ENCODE data around the gene CD59. TPM values are rescaled to one million over a fixed set of nuclear protein-coding genes. Genes with fewer than 3 reads are reported as not detected.
"Not testable (repeated sequence)": the region's sequence is repeated elsewhere in the genome, so short reads cannot be mapped to it uniquely, and the experiment has no call there.

The CD59 gene
- total and polyA plus RNA-seq, 9 of the 15 experiments (the other 6 are each of a cell fraction or from before 2014, with no cell fraction given): 38.1 to 338 (median 173) TPM

DNA sequence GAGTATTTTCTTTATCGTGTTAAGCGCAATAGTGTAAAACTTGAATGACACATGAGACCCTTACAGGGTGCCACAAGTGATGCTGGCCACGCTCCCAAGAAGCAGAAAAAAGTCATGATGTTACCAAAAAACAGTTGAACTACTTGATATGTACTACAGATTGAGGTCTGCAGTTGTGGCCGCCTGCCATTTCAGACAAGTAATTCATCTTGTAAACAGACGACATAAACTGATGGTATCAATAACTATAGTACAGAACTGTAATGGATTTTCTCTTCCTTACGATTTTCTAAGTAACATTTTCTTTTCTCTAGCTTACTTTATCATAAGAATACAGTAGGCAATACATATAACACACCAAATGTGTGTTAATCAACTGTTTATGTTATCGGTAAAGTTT is 5.5 kb downstream of the CD59 start (continued):
- TF ChIP-seq, protein P1, sequence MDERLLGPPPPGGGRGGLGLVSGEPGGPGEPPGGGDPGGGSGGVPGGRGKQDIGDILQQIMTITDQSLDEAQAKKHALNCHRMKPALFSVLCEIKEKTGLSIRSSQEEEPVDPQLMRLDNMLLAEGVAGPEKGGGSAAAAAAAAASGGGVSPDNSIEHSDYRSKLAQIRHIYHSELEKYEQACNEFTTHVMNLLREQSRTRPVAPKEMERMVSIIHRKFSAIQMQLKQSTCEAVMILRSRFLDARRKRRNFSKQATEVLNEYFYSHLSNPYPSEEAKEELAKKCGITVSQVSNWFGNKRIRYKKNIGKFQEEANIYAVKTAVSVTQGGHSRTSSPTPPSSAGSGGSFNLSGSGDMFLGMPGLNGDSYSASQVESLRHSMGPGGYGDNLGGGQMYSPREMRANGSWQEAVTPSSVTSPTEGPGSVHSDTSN (CRISPR knock-in tag; IDR thresholded peaks at IDR 0.05; ENCODE audit: low read depth): no peak
- TF ChIP-seq, protein P1 (tag; conservative IDR thresholded peaks at IDR 0.05; ENCODE audit: low read depth): peak; percentile 69
- 0 out of 2 replicates have a peak, but pooled peaks have one; percentile 16 for TF ChIP-seq NFIC (IDR thresholded peaks at IDR 0.05)

DNA sequence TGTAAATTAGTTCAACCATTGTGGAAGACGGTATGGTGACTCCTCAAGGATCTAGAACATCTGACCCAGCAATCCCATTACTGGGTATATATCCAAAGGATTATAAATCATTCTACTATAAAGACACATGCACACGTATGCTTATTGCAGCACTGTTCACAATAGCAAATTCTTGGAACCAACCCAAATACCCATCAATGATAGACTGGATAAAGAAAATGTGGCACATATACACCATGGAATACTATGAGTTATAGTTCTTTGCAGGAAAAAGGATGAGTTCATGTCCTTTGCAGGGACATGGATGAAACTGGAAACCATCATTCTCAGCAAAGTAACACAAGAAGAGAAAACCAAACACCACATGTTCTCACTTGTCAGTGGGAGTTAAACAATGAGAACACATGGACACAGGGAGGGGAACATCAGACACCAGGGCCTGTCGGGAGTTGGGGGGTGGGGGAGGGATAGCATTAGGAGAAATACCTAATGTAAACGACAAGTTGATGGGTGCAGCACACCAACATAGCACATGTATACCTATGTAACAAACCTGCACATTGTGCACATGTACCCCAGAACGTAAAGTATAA is 7.1 kb downstream of the CD59 start:
- Histone ChIP-seq H3K4me1 (replicated peaks in 1 of 2; ENCODE audit: control insufficient read depth in 2 of 2, insufficient read depth in 2 of 2, low read length in 2 of 2) (peaks cover 7 to 51% of the 10 kb centered on the region in 2 experiments; a peak in 4 of 5 replicates), H3K79me2 (ENCODE audit: control insufficient read depth, insufficient read depth, low read length) (peaks cover 84% of the 10 kb centered on the region), H4K20me1 (replicated peaks; ENCODE audit: control insufficient read depth, insufficient read depth, low read length) (peaks cover 10% of the 10 kb centered on the region), H3K36me3 (ENCODE audit: control insufficient read depth, insufficient read depth, low read length) (peaks cover 38% of the 10 kb centered on the region)
- FAIRE-seq; H3K27me3 ChIP-seq (ENCODE audit: control insufficient read depth in 2 of 2, insufficient read depth in 2 of 2, low read length in 2 of 2); in situ Hi-C loops (cut with MboI); ATAC-seq; H2AFZ ChIP-seq (ENCODE audit: low read depth, low read length); H3K4me2 ChIP-seq (ENCODE audit: insufficient read depth, low read length); DNase-seq (ENCODE audit: extremely low read depth in 1 of 4, low spot score in 3 of 4); BruUV-seq (replicated peaks); H3K4me3 ChIP-seq; H3K27ac ChIP-seq (ENCODE audit: extremely low read depth, low read depth, low read length); H3K9me3 ChIP-seq (replicated peaks; ENCODE audit: control insufficient read depth, insufficient read depth, low read depth, low read length); POLR2A ChIA-PET; intact Hi-C loops (cut with micrococcal nuclease); H3K9me1 ChIP-seq (ENCODE audit: control insufficient read depth, insufficient read depth, low read length); CTCF ChIA-PET (ENCODE audit: low intra/inter-chr PET ratio); H3K9ac ChIP-seq (ENCODE audit: insufficient read depth in 1 of 2, low read depth in 2 of 2, low read length in 2 of 2): not testable (repeated sequence)
- 30% methylated on average over 5 of the region's 5 CpGs for WGBS (ENCODE audit: insufficient coverage, low coverage, missing lambda C conversion rate)
- 0 out of 4 replicates have a peak, but pooled peaks of 1 of the 2 experiments have one; percentile 26 for TF ChIP-seq HDAC1 (IDR thresholded peaks at IDR 0.05)
- TF ChIP-seq, protein P2, sequence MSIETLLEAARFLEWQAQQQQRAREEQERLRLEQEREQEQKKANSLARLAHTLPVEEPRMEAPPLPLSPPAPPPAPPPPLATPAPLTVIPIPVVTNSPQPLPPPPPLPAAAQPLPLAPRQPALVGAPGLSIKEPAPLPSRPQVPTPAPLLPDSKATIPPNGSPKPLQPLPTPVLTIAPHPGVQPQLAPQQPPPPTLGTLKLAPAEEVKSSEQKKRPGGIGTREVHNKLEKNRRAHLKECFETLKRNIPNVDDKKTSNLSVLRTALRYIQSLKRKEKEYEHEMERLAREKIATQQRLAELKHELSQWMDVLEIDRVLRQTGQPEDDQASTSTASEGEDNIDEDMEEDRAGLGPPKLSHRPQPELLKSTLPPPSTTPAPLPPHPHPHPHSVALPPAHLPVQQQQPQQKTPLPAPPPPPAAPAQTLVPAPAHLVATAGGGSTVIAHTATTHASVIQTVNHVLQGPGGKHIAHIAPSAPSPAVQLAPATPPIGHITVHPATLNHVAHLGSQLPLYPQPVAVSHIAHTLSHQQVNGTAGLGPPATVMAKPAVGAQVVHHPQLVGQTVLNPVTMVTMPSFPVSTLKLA (conservative IDR thresholded peaks at IDR 0.05): peak; percentile 30 to 52; a peak in 3 of 4 replicates
- TF ChIP-seq NFIC (IDR thresholded peaks at IDR 0.05): peak; percentile 60

Measured in K562 (cell line).